KBM-7 (cell line): ENCODE data around the gene KIRREL3.

Experiments used
- DNase-seq: peaks from one replicate; pipeline ENCODE4 v3.0.0-alpha.2; 2015
- in situ Hi-C: fragments of 300-500 bp; cut with MboI; formaldehyde crosslinking; loops from 2 replicates; pipeline ENCODE4 v1.14.3; 2020; ENCODE audit warnings: low sequenced_read_pairs, low pct_unique_long_range_greater_than_20kb, mixed read lengths

The KIRREL3 gene

DNA sequence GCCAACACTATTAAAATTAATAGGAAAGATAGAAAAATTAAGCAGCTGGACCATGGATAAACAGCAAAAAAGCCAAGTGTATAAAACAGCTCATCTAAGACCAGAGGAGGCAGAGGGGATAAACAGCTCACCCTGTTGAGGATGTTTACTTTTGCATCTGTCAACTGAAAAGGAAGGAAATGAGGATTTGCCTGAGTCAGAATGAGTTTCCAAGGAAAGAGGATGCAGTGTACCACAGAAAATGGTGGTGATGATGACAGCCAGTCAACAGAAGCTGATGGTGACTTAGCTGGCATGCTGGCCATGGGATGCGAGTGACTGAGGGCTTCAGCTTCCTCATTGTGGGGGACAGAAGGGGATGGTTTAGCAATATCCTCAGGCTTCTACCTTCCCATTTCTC, 183.5 kb downstream of the KIRREL3 start:
- in situ Hi-C loops, result no loop called here
- DNase-seq, result no peak

DNA sequence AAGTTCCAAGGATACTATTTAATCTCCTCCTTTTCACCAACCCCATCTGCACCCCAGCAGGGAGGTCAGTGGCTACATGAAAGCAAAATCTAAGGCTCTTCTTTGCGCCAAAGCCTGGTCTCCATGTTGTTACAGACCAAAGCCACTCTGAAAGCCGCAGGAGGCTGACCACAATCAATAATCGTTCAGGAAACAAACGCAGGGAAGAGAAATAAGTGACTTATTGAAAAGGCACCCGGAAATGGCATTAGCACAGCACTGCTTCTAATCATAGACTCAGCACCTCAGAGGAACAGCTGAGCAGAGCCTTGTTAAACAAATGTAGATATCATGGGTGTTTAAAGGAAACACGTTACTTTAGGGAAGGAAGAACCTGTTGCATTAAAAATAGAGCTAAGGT, 183.9 kb downstream of the KIRREL3 start:
- peak; percentile 22 for DNase-seq
- in situ Hi-C loops, result no loop called here

DNA sequence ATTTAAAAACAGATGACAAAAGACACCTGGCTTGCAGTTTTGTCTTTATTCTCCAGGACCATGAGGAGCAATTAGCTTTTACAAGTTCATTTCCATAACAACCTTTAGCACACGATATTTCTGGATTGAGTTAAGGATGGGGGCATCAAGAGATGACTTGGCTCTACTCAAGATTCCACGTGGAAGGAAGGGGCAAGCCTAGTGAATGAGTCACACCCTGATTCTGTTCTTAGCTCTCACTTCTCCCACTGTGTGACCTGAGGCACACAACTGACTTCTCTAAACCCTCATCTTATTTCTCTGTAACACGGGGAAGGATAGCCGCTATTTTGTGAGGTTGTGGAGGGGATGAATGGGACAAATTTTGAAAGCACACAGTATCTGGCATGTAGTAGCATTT, 185.5 kb downstream of the KIRREL3 start:
- DNase-seq, result no peak
- in situ Hi-C loops, result no loop called here

DNA sequence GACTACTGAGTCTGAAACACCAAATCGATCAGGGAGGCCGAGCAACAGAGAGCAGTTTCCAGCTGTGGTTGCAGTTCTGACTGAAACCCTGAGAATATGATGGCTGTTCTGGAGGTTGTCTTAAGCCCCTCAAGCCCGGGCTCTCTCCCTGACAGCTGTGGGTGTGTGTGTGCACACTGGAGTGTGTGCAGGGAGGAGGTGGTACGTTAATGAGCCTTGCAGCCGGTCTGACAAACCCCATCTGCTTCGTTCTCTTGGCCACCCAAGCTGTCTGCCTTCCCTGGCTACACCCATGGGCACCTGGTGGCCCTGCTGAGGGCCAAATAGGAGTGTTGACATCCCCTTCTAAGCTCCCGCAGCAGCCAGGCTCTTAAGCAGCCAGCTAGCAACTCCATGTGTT, 189.8 kb downstream of the KIRREL3 start:
- no peak for DNase-seq
- in situ Hi-C loops, result no loop called here

DNA sequence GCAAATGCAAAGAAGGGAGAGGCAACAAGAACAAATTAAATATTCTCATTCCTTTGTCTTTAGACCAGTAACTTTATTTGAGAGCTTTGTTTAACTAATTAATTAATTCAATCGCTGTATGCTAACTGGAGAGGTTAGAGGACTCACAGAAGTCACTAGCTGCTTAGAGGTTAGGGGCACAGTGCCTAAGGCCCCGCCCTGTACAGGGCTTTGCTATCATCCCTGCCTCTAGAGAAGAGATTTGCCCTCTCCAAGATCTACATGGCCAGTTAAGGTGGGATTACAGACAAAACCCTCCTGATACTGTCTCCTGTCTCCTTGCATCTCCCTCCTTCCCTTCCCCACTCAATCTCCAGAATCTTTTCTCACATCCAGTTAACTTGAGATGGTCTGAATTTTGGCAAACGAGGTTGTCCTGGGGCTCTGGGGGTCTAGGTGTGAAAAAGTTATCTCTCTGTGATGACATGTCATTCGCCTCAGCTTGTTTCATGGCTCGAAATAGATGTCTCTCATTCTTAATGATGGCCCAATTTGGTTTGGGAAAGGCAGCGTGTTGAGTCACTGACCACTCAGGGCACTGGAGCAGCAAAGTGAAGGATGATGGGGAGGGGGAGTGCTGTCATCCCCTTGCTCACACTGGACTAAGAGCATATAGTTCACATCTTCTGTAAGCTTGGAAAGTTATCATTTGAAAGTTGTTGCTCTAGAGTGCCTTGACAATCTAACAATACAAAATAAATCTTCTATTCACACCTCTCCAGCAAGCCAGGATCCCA, 190.9 kb downstream of the KIRREL3 start:
- in situ Hi-C loops, result no loop called here
- DNase-seq, result no peak

DNA sequence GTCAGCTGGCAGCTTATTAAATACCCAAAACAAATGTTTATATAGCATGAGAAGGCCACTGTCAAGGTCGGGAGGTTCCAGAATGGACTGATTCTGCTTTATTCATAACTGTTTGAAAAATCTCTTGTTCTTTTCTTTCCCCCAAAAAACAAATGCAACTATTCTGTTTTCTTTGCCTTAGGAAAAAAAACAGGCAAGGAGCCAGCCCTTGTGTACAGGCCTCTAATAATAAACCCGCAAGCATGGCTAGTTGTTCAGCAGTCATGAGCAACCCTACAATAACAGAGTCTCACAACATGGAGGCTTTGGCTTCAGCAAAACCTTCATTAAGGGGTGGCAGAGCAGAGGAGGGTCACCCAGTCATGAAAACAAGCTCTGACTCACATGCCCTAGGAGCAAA, 191.7 kb downstream of the KIRREL3 start:
- no peak for DNase-seq
- in situ Hi-C loops, result no loop called here

DNA sequence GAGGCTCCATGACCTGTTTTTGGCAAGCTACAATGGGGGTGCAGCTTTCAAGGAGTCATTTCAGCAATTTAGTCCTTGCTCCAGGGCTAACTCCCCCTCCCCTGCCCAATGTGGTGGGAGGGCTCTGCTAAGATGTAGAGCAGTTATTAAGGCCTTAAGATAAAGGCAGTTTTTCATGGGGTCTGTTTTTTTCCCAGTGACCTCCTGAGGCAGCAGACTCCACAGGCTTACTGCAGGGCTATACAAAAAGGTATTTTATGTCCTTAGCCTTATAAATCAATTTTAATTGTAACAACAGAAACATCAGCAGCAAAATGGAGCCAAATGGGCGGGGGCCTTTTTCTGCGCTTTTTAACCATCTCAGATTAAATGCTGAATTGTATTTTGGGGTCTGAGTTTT, 192.3 kb downstream of the KIRREL3 start:
- in situ Hi-C loops, result no loop called here
- no peak for DNase-seq

DNA sequence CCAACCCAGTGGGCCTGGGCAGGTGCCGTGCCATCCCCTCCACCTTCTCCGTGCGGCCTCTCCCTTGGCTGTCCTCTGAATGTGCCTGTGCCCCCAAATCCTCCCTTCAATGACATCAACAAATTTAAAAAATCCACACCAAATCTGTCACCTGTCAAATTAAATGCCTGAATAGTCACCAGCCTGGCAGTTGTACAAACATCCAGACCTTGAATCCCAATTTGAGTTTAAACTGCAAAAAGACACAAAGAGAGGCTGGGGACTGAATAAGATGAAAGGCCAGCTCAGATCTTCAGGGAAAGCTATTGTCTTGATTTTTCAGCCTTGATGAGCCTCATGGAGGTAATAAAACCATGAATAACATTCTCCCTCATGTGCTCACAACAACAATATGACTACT, 194.7 kb downstream of the KIRREL3 start:
- DNase-seq, result no peak
- in situ Hi-C loops, result no loop called here

DNA sequence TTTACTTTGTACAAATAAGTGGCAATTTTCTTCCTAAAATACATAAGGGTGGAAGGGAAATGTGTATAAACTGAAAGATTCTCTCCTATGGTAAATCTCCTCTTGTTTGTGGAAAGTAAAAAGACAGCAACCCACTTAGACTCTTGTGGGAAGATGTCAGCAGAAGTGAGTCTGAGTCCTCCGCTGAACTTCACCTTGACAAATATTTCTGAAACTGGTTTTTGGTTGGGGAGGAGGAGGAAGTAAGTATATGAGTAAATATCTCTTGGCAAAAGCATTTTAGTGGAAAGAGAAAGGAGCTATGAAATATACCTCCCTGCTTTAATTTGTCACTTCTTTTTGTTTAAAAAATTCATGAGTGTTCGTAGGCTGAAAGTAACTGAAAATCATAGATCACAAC, 196.2 kb downstream of the KIRREL3 start:
- DNase-seq, result no peak
- in situ Hi-C loops, result no loop called here

DNA sequence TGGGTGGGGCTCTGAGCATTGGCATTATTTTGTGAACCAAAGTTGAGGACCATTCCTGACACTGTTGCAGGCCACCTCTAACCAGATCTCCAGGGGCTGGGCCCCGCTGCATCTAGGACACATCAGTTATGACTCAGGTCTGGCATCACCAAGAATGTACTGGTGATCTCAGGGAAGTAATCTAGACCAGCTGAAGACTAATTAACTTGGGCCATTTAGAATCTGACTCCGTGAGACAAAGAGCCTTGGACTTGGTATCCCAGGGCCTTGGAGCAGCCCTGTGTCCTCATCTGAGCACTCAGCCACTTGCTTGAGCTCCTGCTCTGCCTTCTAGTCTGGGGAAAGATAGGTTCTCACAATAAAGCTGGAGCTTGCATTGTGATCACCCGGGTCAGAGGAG, 200.6 kb downstream of the KIRREL3 start:
- in situ Hi-C loops, result no loop called here
- no peak for DNase-seq

DNA sequence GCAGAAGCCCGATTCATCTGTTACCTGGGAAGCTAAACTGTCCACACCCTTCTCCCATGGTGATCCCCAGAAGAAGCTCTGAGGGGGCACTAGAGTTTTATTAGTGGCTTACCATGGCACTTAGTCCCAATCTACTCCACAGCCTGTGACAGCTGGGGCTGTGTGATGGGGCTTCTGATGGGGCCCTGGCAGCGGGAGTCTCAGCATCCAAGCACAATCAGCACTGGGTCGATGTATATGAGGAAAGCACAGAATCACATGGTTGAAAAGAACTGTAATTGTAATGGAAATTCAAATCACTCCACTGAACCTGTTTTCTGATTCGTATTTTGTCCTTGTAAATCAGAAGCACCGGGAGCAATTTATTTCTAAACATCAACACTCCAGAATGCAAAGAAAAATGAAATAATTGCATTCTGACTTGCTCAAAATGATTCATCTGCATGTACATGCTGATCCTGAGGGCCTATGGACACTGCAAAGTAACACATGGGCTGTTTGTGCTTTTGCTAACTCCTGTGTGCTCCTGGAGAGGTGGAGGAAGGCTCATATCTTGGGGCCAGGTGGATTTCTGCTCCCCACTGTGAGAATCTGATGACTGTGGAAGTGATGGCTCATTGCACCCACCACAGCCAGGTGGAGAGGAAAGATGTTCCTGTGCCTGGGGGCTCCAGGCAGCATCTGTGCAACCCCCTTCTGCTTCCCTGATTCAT, 203.0 kb downstream of the KIRREL3 start:
- in situ Hi-C loops, result no loop called here
- DNase-seq, result no peak

DNA sequence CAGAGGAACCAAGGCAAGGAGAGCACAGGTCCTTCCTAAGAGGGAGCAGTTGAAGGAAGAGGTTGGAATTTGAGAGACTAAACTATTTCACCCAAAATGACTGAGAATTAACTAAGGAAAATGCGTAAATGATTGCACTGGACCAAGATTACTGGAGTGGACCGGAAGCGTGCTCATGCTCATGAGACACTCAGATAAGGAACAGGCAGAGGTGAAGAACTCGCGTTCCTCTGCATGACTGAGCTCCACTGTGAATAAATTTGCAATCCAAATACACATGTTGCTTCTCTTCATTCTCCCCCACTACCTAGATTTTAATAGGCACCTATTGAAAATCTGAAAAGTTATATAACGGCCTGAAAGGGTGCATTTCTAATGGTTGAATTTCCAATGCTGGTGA, 207.0 kb downstream of the KIRREL3 start:
- in situ Hi-C loops, result no loop called here
- no peak for DNase-seq

DNA sequence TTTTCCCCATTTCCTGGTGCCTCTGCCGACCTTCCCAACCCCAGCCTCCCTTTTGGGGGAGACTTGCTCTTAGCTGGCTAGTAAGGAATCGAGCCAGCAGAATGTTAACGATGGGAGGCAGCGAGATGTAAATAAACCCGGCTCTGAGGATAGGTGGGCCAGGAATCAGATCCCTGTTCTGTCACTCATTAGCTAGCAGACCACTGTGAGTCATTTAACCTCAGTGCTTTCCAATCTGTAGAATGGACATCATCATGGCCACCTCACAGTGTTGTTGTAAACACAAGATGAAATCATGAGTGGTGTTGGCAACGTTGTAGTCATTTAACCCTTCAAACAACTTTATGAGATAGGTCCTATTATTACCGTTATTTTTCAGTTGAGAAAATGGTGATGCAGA, 208.6 kb downstream of the KIRREL3 start:
- DNase-seq, result no peak
- in situ Hi-C loops, result no loop called here

DNA sequence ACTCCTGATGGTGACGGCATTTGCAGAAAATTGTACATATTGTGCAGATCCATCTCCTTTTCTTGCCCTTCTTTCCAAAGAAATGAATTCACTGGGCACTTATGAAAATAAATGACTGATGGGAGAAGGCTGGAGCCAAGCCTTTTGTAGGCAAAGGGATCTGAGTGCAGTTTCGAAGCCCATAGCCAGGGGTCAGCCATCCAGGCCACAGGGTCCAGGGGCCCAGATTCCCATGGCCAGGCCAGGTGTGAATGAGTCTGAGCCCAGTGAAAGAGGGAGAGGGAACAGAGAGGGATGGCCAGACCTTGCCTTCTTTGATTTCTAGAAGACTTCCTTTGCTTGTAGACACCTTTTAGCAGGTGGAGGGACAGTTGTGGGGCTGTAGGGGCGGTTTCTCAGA, 209.1 kb downstream of the KIRREL3 start:
- in situ Hi-C loops, result no loop called here
- no peak for DNase-seq

DNA sequence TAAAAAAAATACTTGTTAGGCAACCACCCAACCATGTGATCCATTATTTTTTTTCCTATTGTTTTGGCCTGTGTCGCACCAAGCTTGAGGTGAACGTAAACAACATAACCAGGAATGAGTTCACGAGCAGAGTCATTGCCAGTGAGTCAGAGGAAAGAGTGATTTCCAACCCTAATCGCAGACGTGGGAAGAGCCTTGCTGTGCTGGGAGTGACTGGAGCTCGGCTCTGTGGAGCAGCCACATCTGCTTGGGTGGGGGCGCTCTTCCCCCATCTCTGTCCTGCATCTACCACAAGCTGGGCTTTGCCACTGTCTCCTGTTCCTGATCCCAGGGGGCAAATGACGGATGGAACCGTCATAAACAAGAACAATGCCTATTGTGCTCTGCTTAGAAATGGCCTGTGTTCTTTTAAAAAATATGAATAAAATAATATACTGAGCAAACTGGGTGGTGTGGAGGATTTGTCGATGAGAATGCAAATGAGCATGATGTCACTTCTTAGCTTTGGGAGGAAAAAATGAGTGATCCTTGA, 210.0 kb downstream of the KIRREL3 start:
- in situ Hi-C loops, result no loop called here
- DNase-seq, result no peak

DNA sequence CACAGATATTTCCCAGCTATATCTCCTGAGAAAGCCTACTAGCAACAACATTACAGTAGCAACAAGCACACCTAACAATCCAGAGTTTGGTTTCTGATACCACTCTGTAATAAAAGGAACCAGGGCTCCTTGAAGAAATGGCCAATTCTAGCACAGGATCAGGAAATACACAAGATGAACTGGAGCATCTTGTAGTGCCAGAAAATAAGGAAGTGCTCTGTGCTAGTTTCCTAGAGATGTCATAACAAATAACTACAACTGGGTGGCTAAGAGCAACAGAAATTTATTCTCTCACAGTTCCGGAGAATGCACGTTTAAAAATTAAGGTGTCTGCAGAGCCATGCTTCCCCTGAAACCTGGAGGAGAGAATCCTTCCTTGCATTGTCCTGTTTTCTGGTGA, 217.8 kb downstream of the KIRREL3 start:
- in situ Hi-C loops, result no loop called here

DNA sequence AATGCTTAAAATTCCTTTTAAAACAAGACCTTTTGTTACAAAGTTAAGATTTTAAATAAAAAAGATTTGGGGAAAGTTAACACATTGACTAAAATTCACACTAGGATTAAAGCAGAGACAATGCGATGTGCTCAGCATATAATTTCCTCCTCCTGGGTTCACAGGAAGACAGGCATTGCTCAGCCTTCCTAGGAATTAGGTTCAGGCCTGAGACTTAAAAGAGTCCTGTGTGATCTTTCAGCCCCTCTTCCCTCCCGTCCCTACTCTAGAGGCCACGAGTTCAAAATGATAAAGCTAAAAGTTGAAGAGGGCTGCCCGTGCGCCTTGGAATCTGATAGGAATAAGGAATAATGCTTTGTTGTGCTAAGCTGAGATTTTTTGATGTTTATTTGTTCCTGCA, 218.6 kb downstream of the KIRREL3 start:
- in situ Hi-C loops, result no loop called here
- no peak for DNase-seq

More for the DNA sequence above, 217.8 kb downstream of the KIRREL3 start:
- no peak for DNase-seq

DNA sequence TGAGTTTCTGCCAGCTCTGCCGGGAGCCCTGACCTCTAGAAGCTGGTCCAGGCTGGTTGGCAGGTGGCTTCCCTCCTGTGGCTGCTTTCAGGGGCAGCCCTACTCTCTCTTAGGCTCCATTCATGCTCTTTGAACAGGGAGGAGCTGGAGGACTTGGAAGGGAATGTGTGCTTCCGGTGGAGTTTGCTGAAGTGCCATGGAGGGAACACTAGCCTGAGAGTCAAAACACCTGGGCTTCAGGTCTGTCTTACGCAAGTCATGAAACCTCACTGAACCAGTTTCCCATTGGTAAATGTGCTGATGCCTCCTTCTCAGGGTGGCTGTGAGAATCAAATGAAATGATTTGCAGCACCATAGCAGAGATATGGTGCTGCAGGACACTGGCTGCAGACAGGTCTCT, 224.5 kb downstream of the KIRREL3 start:
- in situ Hi-C loops, result no loop called here
- DNase-seq, result no peak

DNA sequence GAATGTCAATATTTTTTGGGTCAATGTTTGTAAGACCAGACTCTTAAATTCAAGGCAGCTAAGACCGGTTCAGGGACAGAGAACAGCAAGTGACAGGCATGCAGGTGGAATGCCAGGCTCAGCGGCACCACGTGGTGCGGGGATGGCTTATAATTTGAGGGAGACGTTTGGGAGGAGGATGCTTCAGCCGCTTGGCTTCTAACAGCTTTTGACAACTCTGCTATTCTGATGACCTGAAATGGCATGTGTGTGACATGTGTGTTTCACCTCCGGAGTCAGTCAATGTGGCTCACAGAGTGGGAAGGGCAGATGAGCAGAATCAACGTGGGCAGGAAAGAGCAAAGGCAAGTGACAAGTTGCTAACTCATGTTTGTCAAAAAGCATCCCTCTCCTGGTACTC, 228.3 kb downstream of the KIRREL3 start:
- in situ Hi-C loops, result no loop called here
- no peak for DNase-seq

DNA sequence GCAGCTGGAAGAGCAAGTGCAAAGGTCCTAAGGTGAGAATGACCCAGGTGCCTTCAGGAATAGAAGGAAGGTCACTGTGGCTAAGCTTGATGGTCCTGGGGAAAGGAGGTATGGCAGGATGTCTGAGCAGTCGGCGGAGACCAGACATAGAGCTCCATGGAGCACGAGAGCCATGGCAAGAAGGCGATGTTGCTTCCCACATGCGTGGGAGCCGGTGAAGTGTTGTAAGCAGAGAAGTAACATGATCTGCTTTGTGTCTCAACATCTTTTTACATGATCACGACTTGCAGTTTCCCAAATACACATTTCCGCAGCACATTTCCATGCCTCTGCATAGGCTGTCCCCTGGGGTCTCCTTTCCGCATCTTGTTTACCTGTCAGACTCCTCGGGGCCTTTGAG, 231.9 kb downstream of the KIRREL3 start:
- in situ Hi-C loops, result no loop called here
- DNase-seq, result no peak

DNA sequence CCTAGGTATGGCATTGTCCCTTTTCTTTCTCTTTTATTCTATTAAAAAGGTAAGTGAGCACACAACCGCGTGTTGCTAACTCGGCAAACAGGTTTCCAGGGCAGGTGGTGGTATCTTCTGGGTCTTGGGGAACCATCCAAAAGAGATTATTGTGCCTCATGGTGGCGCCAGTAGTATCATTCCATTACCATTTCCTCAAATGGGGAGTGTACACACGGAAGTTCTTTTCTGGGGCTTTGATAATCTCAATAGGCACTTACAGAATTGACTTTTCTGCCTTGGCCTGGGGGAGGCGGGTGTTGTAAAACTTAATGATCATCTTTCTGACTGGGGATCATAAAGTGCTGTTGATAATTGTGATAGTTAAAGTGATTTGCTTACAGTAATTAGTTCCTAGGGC, 234.1 kb downstream of the KIRREL3 start:
- in situ Hi-C loops, result no loop called here
- DNase-seq, result no peak
